ENCODE data around the gene PRKCB.

DNA sequence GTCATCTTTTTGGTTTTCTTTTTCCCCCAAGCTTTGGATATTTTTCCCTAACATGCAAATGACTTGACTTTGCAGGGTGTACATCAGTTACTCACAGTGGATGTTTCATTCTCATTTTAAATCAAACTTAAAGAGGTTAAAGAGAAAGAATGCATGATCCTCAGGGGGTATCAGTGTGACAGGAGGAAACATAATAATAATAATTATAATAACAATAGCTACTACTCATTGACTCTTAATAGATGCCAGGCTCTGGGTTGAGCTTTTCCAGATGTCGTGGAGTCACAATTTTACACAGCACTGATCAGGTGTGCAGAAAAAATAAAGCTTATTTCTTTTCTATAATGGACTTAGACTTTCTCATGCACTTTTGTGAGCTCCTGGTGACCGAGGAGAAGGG is 263.1 kb downstream of the PRKCB start:
- no peak for TF ChIP-seq POLR2A (IDR thresholded peaks at IDR 0.05)
- TF ChIP-seq, protein P1, sequence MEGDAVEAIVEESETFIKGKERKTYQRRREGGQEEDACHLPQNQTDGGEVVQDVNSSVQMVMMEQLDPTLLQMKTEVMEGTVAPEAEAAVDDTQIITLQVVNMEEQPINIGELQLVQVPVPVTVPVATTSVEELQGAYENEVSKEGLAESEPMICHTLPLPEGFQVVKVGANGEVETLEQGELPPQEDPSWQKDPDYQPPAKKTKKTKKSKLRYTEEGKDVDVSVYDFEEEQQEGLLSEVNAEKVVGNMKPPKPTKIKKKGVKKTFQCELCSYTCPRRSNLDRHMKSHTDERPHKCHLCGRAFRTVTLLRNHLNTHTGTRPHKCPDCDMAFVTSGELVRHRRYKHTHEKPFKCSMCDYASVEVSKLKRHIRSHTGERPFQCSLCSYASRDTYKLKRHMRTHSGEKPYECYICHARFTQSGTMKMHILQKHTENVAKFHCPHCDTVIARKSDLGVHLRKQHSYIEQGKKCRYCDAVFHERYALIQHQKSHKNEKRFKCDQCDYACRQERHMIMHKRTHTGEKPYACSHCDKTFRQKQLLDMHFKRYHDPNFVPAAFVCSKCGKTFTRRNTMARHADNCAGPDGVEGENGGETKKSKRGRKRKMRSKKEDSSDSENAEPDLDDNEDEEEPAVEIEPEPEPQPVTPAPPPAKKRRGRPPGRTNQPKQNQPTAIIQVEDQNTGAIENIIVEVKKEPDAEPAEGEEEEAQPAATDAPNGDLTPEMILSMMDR (IDR thresholded peaks at IDR 0.05): no peak
